ENCODE results near the gene PRKCE. TPM values are rescaled to one million over a fixed set of nuclear protein-coding genes. Genes with fewer than 3 reads are reported as not detected.
A peak's percentile ranks its signal among the peaks of the same experiment; 100 is the strongest.

The PRKCE gene
- total RNA-seq, 1 donor from 2014 or later, result 30.5 TPM

- intact Hi-C loops (cut with DNase I), result no loop called here
- no peak for ATAC-seq
- DNase-seq (ENCODE audit: low spot score), result no peak
These were observed 111.8 kb downstream of the PRKCE start for GRCh38 chr2:45763255-45763654.

DNA sequence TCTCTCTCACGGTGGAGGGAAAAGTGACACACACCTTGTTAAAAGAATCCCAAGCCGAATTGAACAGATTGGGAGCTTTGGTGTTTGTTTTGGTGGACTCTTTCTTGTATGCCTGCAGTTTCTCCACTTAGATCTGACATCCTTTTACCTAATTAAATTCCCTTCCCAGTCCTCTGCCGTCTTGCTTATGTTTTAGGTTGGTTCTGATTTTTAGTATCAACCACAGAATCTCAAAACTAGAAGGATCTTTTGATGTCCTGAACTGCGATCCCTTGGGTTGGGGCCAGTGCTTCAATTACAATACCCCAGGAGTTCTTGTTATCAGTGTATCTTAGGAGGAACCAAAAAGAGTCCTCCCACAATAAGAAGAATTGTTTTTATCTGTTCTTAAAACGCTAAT is 112.3 kb downstream of the PRKCE start:
- ATAC-seq (no peak), DNase-seq (ENCODE audit: low spot score) (no peak)
- intact Hi-C loops (cut with DNase I), result no loop called here

DNA sequence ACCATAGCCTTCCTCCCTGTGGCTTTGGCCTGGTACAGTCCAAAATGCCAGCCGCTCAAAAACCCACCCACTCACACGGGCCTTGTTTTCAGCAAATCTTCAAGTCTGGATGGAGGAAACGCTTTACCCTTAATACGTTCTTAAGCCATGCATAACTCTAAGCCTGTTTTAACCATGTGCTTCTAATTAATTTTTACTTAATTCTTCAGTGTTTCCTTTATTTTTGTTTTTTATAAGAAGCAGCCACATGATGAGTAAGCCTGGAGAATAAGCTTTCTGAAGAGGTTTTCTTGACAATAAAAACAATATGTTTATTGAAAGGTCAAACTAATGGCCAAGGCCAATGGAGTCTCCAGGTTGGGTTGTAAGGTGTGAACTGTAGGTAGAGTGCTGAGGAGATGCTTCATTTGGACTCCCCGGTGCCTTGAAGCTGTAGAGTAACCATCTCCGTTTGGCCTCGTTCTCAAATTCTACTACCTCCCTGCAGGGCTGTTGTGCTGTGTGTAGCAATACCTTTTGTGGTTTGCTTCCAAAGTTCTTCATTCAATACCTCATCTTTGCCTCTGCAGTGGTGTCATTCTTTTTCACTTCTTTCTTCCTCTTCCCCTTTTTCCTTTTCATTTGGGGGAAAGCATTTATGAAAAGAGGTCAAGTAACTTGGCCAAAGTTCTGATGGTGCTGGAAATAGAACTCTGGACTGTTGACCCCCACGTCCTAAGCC is 113.7 kb downstream of the PRKCE start:
- DNase-seq (ENCODE audit: low spot score) (no peak), ATAC-seq (no peak)
- intact Hi-C loops (cut with DNase I), result no loop called here

- peak; percentile 34 for ATAC-seq
- no peak for DNase-seq (ENCODE audit: low spot score)
- intact Hi-C loops (cut with DNase I), result no loop called here
These were observed 114.3 kb downstream of the PRKCE start for GRCh38 chr2:45765728-45766254.

- intact Hi-C loops (cut with DNase I), result no loop called here
- ATAC-seq, result no peak
- no peak for DNase-seq (ENCODE audit: low spot score)
These were observed 116.7 kb downstream of the PRKCE start for GRCh38 chr2:45768208-45768607.

DNA sequence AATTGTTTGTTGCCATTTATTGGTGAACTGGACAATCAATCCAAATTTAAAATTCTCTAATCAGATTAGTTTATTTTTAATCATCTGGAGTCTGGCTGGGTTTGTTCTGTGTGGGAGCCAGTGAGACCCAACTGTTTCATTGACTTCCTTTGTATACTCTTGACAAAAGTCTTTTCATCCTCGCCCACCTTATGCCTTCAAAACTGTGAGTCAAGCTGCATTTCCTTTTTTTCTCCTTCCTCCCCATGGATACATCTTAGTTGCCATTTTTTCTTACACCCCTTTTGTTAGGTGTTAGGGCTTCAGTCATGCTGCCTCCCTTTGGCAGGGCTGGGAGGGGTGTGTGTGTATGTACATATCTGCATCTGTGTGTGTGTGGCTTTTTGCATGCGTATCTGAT is 117.6 kb downstream of the PRKCE start:
- intact Hi-C loops (cut with DNase I), result no loop called here
- ATAC-seq, result no peak
- no peak for DNase-seq (ENCODE audit: low spot score)

GRCh38 chr2:45769854-45770576 is 118.5 kb downstream of the PRKCE start:
- intact Hi-C loops (cut with DNase I), result loop anchor here (10.0 kb wide), 1 partner anchor 125 kb away; no protein-coding TSS in a partner anchor
- DNase-seq (ENCODE audit: low spot score) (no peak), ATAC-seq (no peak)

GRCh38 chr2:45770811-45771210 is 119.3 kb downstream of the PRKCE start:
- ATAC-seq (peak; percentile 22), DNase-seq (ENCODE audit: low spot score) (no peak)

GRCh38 chr2:45771261-45771660 is 119.8 kb downstream of the PRKCE start:
- intact Hi-C loops (cut with DNase I), result loop anchor here (10.0 kb wide), 1 partner anchor 126 kb away; no protein-coding TSS in a partner anchor
- peak; percentile 67 for DNase-seq (ENCODE audit: low spot score)
- peak; percentile 88 for ATAC-seq

More at GRCh38 chr2:45770811-45771210, 119.3 kb downstream of the PRKCE start:
- intact Hi-C loops (cut with DNase I), result loop anchor here (10.0 kb wide), 1 partner anchor 126 kb away; no protein-coding TSS in a partner anchor

- intact Hi-C loops (cut with DNase I), result loop anchor here (10.0 kb wide), 1 partner anchor 127 kb away; no protein-coding TSS in a partner anchor
- ATAC-seq (no peak), DNase-seq (ENCODE audit: low spot score) (no peak)
These were observed 120.6 kb downstream of the PRKCE start for GRCh38 chr2:45772038-45772437.

GRCh38 chr2:45773909-45774308 is 122.4 kb downstream of the PRKCE start:
- ATAC-seq, result no peak
- no peak for DNase-seq (ENCODE audit: low spot score)
- intact Hi-C loops (cut with DNase I), result loop anchor here (10.0 kb wide), 1 partner anchor 129 kb away; no protein-coding TSS in a partner anchor

- no peak for DNase-seq (ENCODE audit: low spot score)
- ATAC-seq, result no peak
- intact Hi-C loops (cut with DNase I), result loop anchor here (10.0 kb wide), 1 partner anchor 130 kb away; no protein-coding TSS in a partner anchor
These were observed 123.3 kb downstream of the PRKCE start for GRCh38 chr2:45774688-45775244.

DNA sequence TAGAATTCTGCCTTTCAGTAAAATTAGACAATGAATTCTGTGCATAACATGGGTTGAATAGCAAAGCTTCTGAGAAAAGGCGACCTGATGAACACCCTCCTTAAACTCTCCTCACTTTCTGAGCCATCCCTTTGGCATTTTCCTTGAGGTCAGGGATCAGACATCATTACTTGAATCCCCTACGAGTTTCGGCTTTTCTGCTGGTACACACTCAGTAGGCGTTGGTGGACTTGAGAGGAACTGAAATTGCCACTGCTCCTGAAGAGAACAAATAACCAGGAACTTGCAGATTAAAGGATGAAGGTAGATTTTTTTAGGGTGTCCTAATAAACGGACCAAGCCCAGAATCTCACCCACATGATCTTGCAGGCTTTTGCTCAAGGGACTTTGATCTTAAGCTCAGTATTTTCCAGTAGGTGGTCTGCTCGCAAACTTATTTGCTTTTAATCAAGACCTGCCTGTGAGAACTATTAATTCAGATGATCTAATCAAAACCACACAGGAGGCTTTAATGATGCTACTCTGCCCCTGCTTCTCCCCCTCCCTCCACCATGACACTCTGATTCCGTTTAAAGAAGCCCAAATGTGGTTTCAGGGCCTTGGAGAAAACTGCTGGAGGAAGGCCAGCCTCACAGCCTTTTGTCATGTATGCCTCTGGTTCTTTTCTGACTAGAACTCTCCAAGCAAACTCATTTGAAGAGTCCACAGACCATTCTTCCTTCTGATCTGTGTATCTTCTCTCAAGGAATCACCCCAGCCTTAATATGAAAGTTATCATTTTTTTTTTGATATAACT is 124.9 kb downstream of the PRKCE start:
- peak; percentile 66 for DNase-seq (ENCODE audit: low spot score)
- intact Hi-C loops (cut with DNase I), result loop anchor here (10.0 kb wide), 1 partner anchor 132 kb away; no protein-coding TSS in a partner anchor
- ATAC-seq, result peak; percentile 52

GRCh38 chr2:45777996-45778719 is 126.7 kb downstream of the PRKCE start:
- intact Hi-C loops (cut with DNase I), result loop anchor here (10.0 kb wide), 1 partner anchor 133 kb away; no protein-coding TSS in a partner anchor
- ATAC-seq, result peak; percentile 8

DNA sequence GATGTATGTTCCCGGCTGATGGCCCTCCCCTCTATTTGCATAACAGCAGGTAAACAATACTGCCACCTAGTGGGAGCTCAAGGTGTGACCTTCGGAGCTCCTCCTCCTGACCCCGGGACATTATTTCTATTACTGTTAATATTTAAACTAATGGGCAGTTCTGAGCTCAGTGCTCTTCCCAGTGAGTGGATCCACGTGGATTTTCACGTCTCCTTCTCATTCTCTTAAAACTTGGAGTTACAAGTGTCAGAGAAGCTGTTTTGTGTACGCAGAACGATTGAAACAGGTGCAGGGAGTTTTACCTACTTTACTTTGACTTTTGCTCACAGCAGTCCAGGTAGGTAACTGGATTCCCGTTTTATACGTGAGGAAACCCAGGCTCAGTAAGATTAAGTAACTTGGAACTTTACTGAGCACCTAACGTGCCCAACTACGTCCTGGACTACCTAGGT is 127.3 kb downstream of the PRKCE start:
- ATAC-seq (peak; percentile 57), DNase-seq (ENCODE audit: low spot score) (peak; percentile 76)
- intact Hi-C loops (cut with DNase I), result loop anchor here (10.0 kb wide), 1 partner anchor 134 kb away; no protein-coding TSS in a partner anchor

More at GRCh38 chr2:45777996-45778719, 126.7 kb downstream of the PRKCE start:
- DNase-seq (ENCODE audit: low spot score), result no peak

- intact Hi-C loops (cut with DNase I), result no loop called here
These were observed 129.3 kb downstream of the PRKCE start for GRCh38 chr2:45780541-45781463.

GRCh38 chr2:45781464-45781811 is 130.0 kb downstream of the PRKCE start:
- DNase-seq (ENCODE audit: low spot score) (no peak), ATAC-seq (no peak)
- intact Hi-C loops (cut with DNase I), result no loop called here

More at GRCh38 chr2:45780541-45781463, 129.3 kb downstream of the PRKCE start:
- no peak for ATAC-seq
- DNase-seq (ENCODE audit: low spot score), result no peak

Data from sciatic nerve (tissue), 2 donors.